Endothelial cell of umbilical vein (primary cell): Measurements from ENCODE around the gene HMX2. TPM values are rescaled to one million over a fixed set of nuclear protein-coding genes. Genes with fewer than 3 reads are reported as not detected.

ENCODE experiments used
- BruUV-seq: library from RNA; stranded (reverse); fragments of 400-500 nt; replicated peaks from 2 replicates; lab custom pipeline; 2021; lab: Mats Ljungman, UMichigan
- CTCF ChIA-PET: fragments of 300-600, 350-600 bp; sonication (Branson Sonifier 250); formaldehyde crosslinking; loops from one replicate; lab custom pipeline; 2021; ENCODE audit warnings: antibody characterized with exemption, inconsistent platforms; lab: Charles Lee
- POLR2A ChIA-PET: fragments of 300-600, 350-600 bp; sonication (Branson Sonifier 250); formaldehyde crosslinking; loops from one replicate; lab custom pipeline; 2021; ENCODE audit warnings: antibody characterized with exemption, inconsistent platforms; lab: Charles Lee
- DNase-seq: peaks from one replicate; pipeline ENCODE4 v3.0.0-alpha.2; 2011; ENCODE audit warnings: low read depth, low spot score
- FAIRE-seq: peaks from 2 replicates; lab custom pipeline; 2011; peaks lifted over from hg19 to GRCh38; lab: Jason Lieb, UNC
- H2AFZ ChIP-seq: 2 replicates; pipeline ENCODE4 v1.6.0; 2012; ENCODE audit warnings: low read depth, low read length, control low read depth, inconsistent platforms
- H3K27ac ChIP-seq: 2 replicates; pipeline ENCODE4 v1.5.1; 2011; ENCODE audit warnings: low read depth, mild to moderate bottlenecking, control low read depth, low read length, moderate library complexity; ENCODE audit not compliant: insufficient read depth
- H3K27me3 ChIP-seq, 2 experiments: 2 replicates each; pipeline versions ENCODE4 v1.6.0 to v1.6.1; 2011; ENCODE audit warnings: low read length in 2 of 2, mixed read lengths in 1 of 2; ENCODE audit not compliant: control insufficient read depth in 2 of 2, insufficient read depth in 2 of 2
- H3K36me3 ChIP-seq, 2 experiments: 2 replicates in 1 of 2; 3 replicates in 1 of 2; pipeline ENCODE4 v1.5.1; 2011; ENCODE audit warnings: low read length in 2 of 2, mild to moderate bottlenecking in 1 of 2, moderate library complexity in 1 of 2; ENCODE audit not compliant: control insufficient read depth in 2 of 2, insufficient read depth in 2 of 2; ENCODE audit errors: extremely low read depth in 1 of 2
- H3K4me1 ChIP-seq: 3 replicates; pipeline ENCODE4 v1.5.1; 2011; ENCODE audit warnings: mild to moderate bottlenecking, low read length; ENCODE audit not compliant: control insufficient read depth, insufficient read depth; ENCODE audit errors: extremely low read depth
- H3K4me2 ChIP-seq: 2 replicates; pipeline ENCODE4 v1.6.1; 2011; ENCODE audit warnings: low read length, control low read depth, mixed read lengths; ENCODE audit not compliant: insufficient read depth
- H3K4me3 ChIP-seq, 3 experiments: fragments of 200-600 bp in 1 of 3; sonication (generic), shearing (Covaris generic) in 1 of 3; replicated peaks in 1 of 3; 2 replicates each; pipeline ENCODE4 v1.5.1; 2011 to 2016; ENCODE audit warnings: control low read depth in 3 of 3, low read length in 3 of 3, mild to moderate bottlenecking in 2 of 3, inconsistent platforms in 1 of 3, low read depth in 1 of 3, moderate library complexity in 1 of 3; ENCODE audit not compliant: insufficient read depth in 1 of 3
- H3K79me2 ChIP-seq: 2 replicates; pipeline ENCODE4 v1.6.0; 2012; ENCODE audit warnings: low read length, inconsistent platforms; ENCODE audit not compliant: control insufficient read depth, insufficient read depth
- H3K9ac ChIP-seq: replicated peaks from 2 replicates; pipeline ENCODE3; 2011; ENCODE audit warnings: low read length, control low read depth; ENCODE audit not compliant: insufficient read depth; ENCODE audit errors: extremely low read depth
- H3K9me1 ChIP-seq: replicated peaks from 3 replicates; pipeline ENCODE4 v1.6.0; 2011; ENCODE audit warnings: mild to moderate bottlenecking, low read length; ENCODE audit not compliant: control insufficient read depth, insufficient read depth; ENCODE audit errors: extremely low read depth
- H3K9me3 ChIP-seq: replicated peaks from 2 replicates; pipeline ENCODE4 v1.5.1; 2012; ENCODE audit warnings: low read length, inconsistent platforms; ENCODE audit not compliant: control insufficient read depth, insufficient read depth
- H4K20me1 ChIP-seq: replicated peaks from 2 replicates; pipeline ENCODE3; 2011; ENCODE audit warnings: mild to moderate bottlenecking, low read length; ENCODE audit not compliant: control insufficient read depth, insufficient read depth; ENCODE audit errors: extremely low read depth
- EZH2 ChIP-seq: IDR thresholded peaks from 2 replicates; pipeline ENCODE4 v1.6.1; 2012; ENCODE audit warnings: borderline replicate concordance, low read depth, mild to moderate bottlenecking, moderate library complexity, low read length, inconsistent platforms; ENCODE audit not compliant: severe bottlenecking
- FOS ChIP-seq: IDR thresholded peaks from 2 replicates; pipeline ENCODE4 v1.6.1; 2011; ENCODE audit warnings: mild to moderate bottlenecking, low read length, moderate library complexity, borderline replicate concordance; ENCODE audit not compliant: insufficient read depth
- JUN ChIP-seq: IDR thresholded peaks from 2 replicates; pipeline ENCODE4 v1.6.1; 2011; ENCODE audit warnings: borderline replicate concordance, low read depth; ENCODE audit not compliant: insufficient read length, insufficient read depth
- MAX ChIP-seq: IDR thresholded peaks from 2 replicates; pipeline ENCODE4 v1.6.1; 2011; ENCODE audit not compliant: insufficient read depth, insufficient read length
- MYC ChIP-seq: IDR thresholded peaks from one replicate; pipeline ENCODE4 v1.6.1; 2011; ENCODE audit warnings: mild to moderate bottlenecking, low read depth, low read length
- POLR2A ChIP-seq: IDR thresholded peaks from 2 replicates; pipeline ENCODE4 v1.6.1; 2012; ENCODE audit warnings: low read depth, mild to moderate bottlenecking, control low read depth, low read length
- POLR2AphosphoS5 ChIP-seq: IDR thresholded peaks from 2 replicates; pipeline ENCODE4 v1.6.1; 2012; ENCODE audit warnings: low read depth, mild to moderate bottlenecking, control low read depth, low read length, moderate library complexity; ENCODE audit not compliant: insufficient read depth
- dilution Hi-C: fragments of 300-500 bp; cut with MboI; formaldehyde crosslinking; loops from one replicate; pipeline ENCODE4 v1.15.0; 2019; ENCODE audit warnings: low sequenced_read_pairs; ENCODE audit not compliant: extremely low pct_ligation_motif_present
- intact Hi-C: fragments of 100-400 bp; cut with micrococcal nuclease; formaldehyde crosslinking; loops from one replicate; pipeline ENCODE4 v1.10.0; 2022
- polyA plus RNA-seq, 4 experiments: library from polyadenylated mRNA; depleted of rRNA in 3 of 4; stranded (reverse) in 3 of 4; unstranded in 1 of 4; fragments of >200 nt; gene quantifications; 2 replicates each; pipeline versions ENCODE4 v1.2.1 to v1.2.3, GENCODE V29; 2011 to 2012; ENCODE audit warnings: missing spikeins in 1 of 4
- total RNA-seq: library from RNA; stranded (reverse); gene quantifications from 2 replicates; pipeline ENCODE4 v1.2.3, GENCODE V29; 2021
- TF ChIP-seq, protein P1 (sequence below), 2 donors: IDR thresholded peaks; 1 replicate in 1 of 2; 2 replicates in 1 of 2; pipeline ENCODE4 v1.5.1; 2011; ENCODE audit warnings: low read length in 2 of 2, mild to moderate bottlenecking in 2 of 2, moderate library complexity in 2 of 2, control low read depth in 1 of 2, inconsistent platforms in 1 of 2, low read depth in 1 of 2; ENCODE audit not compliant: insufficient read depth in 1 of 2; ENCODE audit errors: extremely low read depth in 1 of 2

Gene HMX2
- total and polyA plus RNA-seq, 2 donors (not counting 3 experiments of a cell fraction or from before 2014, with no cell fraction given): not detected

- H2AFZ ChIP-seq: no peak overlapping the region
- FAIRE-seq: no peak
- no TSS peak for BruUV-seq
- no peaks in the 10 kb centered on the region for H4K20me1 ChIP-seq
- H3K27ac ChIP-seq: no peak overlapping the region
- H3K9me1 ChIP-seq: no peaks in the 10 kb centered on the region
- H3K36me3 ChIP-seq: peaks cover 1 to 2% of the 10 kb centered on the region in 2 experiments
- peak; percentile 5 for DNase-seq
- CTCF ChIA-PET: interaction anchor here (2.5 to 3.1 kb wide), 2 partner anchors 11 to 18 kb away, joined by 12 to 20 read pairs; no protein-coding TSS in a partner anchor
- peaks cover 24% of the 10 kb centered on the region for H3K4me1 ChIP-seq
- TF ChIP-seq, protein P1, sequence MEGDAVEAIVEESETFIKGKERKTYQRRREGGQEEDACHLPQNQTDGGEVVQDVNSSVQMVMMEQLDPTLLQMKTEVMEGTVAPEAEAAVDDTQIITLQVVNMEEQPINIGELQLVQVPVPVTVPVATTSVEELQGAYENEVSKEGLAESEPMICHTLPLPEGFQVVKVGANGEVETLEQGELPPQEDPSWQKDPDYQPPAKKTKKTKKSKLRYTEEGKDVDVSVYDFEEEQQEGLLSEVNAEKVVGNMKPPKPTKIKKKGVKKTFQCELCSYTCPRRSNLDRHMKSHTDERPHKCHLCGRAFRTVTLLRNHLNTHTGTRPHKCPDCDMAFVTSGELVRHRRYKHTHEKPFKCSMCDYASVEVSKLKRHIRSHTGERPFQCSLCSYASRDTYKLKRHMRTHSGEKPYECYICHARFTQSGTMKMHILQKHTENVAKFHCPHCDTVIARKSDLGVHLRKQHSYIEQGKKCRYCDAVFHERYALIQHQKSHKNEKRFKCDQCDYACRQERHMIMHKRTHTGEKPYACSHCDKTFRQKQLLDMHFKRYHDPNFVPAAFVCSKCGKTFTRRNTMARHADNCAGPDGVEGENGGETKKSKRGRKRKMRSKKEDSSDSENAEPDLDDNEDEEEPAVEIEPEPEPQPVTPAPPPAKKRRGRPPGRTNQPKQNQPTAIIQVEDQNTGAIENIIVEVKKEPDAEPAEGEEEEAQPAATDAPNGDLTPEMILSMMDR (IDR thresholded peaks at IDR 0.05; ENCODE audit: extremely low read depth in 1 of 2, insufficient read depth in 1 of 2, low read depth in 1 of 2, low read length in 2 of 2): no peak
- TF ChIP-seq EZH2: peak; percentile 45
- intact Hi-C loops: loop anchor here (5.0 to 10.0 kb wide), 2 partner anchors 299 to 1007 kb away; no protein-coding TSS in a partner anchor
- POLR2A ChIA-PET: no interaction called here
- dilution Hi-C loops: no loop called here
- no peaks in the 10 kb centered on the region for H3K9me3 ChIP-seq
- H3K4me2 ChIP-seq: no peak overlapping the region
- peaks cover 25% of the 10 kb centered on the region for H3K79me2 ChIP-seq
- no peak overlapping the region for H3K4me3 ChIP-seq
- H3K9ac ChIP-seq: no peak overlapping the region
- peaks cover 57 to 65% of the 10 kb centered on the region in 2 experiments for H3K27me3 ChIP-seq
These were observed 3.8 kb downstream of the HMX2 start for GRCh38 chr10:123151737-123152135.

GRCh38 chr10:123153486-123154091 is 5.7 kb downstream of the HMX2 start:
- CTCF ChIA-PET: interaction anchor here (0.6 to 1.3 kb wide), 6 partner anchors 9 to 649 kb away, joined by 4 to 11 read pairs (median 6); no protein-coding TSS in a partner anchor
- POLR2A ChIA-PET: interaction anchor here (0.6 to 0.9 kb wide), 2 partner anchors 145 to 685 kb away, joined by 3 to 4 read pairs; partner anchors contain the start of genes ACADSB and IKZF5
- Histone ChIP-seq H4K20me1 (peaks cover 6% of the 10 kb centered on the region), H3K9ac (no peak overlapping the region), H3K9me3 (no peaks in the 10 kb centered on the region), H3K27me3 (peaks cover 43 to 48% of the 10 kb centered on the region in 2 experiments), H2AFZ (no peak overlapping the region), H3K9me1 (no peaks in the 10 kb centered on the region), H3K4me3 (no peak overlapping the region), H3K36me3 (peaks cover 5 to 6% of the 10 kb centered on the region in 2 experiments), H3K4me2 (no peak overlapping the region), H3K27ac (no peak overlapping the region), H3K79me2 (peaks cover 43% of the 10 kb centered on the region), H3K4me1 (peaks cover 42% of the 10 kb centered on the region)
- DNase-seq (no peak), FAIRE-seq (no peak)
- TF ChIP-seq, protein P1 (IDR thresholded peaks at IDR 0.05; ENCODE audit: extremely low read depth in 1 of 2, insufficient read depth in 1 of 2, low read depth in 1 of 2, low read length in 2 of 2): no peak
- no peak for TF ChIP-seq POLR2AphosphoS5
- no peak for TF ChIP-seq MAX
- TF ChIP-seq JUN: no peak
- no peak for TF ChIP-seq POLR2A
- no peak for TF ChIP-seq MYC
- no peak for TF ChIP-seq FOS
- intact Hi-C loops (loop anchor here (1.0 to 10.0 kb wide), 7 partner anchors 20 to 1266 kb away; partner anchors contain the start of genes IKZF5 and PSTK), dilution Hi-C loops (no loop called here)
- no TSS peak for BruUV-seq
